Kidney (tissue), 14 donors: ENCODE data around the gene MIDN. TPM values are rescaled to one million over a fixed set of nuclear protein-coding genes. Genes with fewer than 3 reads are reported as not detected.

Experiments
- DNase-seq, 5 donors: peaks; one replicate each; pipeline ENCODE4 v3.0.0-alpha.2; 2013 to 2020
- FAIRE-seq: peaks from 2 replicates; lab custom pipeline; 2012; peaks lifted over from hg19 to GRCh38; lab: Jason Lieb, UNC
- H3K27ac ChIP-seq, 2 donors: one replicate each; pipeline ENCODE4 v1.7.0; 2013; ENCODE audit warnings: low read depth in 2 of 2, low read length in 2 of 2, inconsistent platforms in 1 of 2
- H3K27me3 ChIP-seq: one replicate; pipeline ENCODE4 v1.7.1; 2013; ENCODE audit warnings: low read length, inconsistent platforms; ENCODE audit not compliant: control insufficient read depth, insufficient read depth
- H3K36me3 ChIP-seq, 3 donors: one replicate each; pipeline versions ENCODE4 v1.7.0 to v1.7.1; 2013; ENCODE audit warnings: low read length in 3 of 3, control low read depth in 1 of 3, inconsistent platforms in 1 of 3; ENCODE audit not compliant: insufficient read depth in 3 of 3, control insufficient read depth in 2 of 3
- H3K4me1 ChIP-seq, 3 donors: one replicate each; pipeline versions ENCODE4 v1.7.0 to v1.7.1; 2013; ENCODE audit warnings: low read length in 3 of 3, inconsistent platforms in 1 of 3, low read depth in 1 of 3; ENCODE audit not compliant: control insufficient read depth in 2 of 3, insufficient read depth in 2 of 3
- H3K4me3 ChIP-seq, 3 donors: one replicate each; pipeline versions ENCODE4 v1.7.0 to v1.8.1; 2013; ENCODE audit warnings: low read length in 3 of 3, control low read depth in 1 of 3, inconsistent platforms in 1 of 3
- H3K9ac ChIP-seq, 3 donors: one replicate each; pipeline versions ENCODE4 v1.7.0 to v1.7.1; 2013; ENCODE audit warnings: low read length in 3 of 3, control low read depth in 1 of 3, inconsistent platforms in 1 of 3
- H3K9me3 ChIP-seq, 3 donors: one replicate each; pipeline versions ENCODE4 v1.7.0 to v1.7.1; 2013; ENCODE audit warnings: low read length in 3 of 3, control low read depth in 1 of 3, inconsistent platforms in 1 of 3; ENCODE audit not compliant: control insufficient read depth in 2 of 3, insufficient read depth in 1 of 3
- intact Hi-C: fragments of 100-400 bp; cut with DNase I; formaldehyde crosslinking; loops from one replicate; pipeline ENCODE4 v1.11.1; 2022
- polyA plus RNA-seq: library from polyadenylated mRNA; stranded (reverse); fragments of 350-450 nt; fragmentation: Illumina TruSeq; extraction: RNeasy Lipid Tissue Mini Kit (QIAGEN cat#74804); gene quantifications from one replicate; pipeline ENCODE4 v1.2.3, GENCODE V29; 2014; ENCODE audit warnings: low read depth, low replicate concordance; ENCODE audit not compliant: insufficient read depth
- total RNA-seq: library from RNA; stranded (reverse); fragmentation: NEBNext Ultra II Directional; extraction: Animal tissue kit (Norgen Biotek cat#: 25700); gene quantifications from one replicate; pipeline ENCODE4 v1.2.1, GENCODE V29; 2021
- TF ChIP-seq, protein P1 (sequence below): IDR thresholded peaks from 3 replicates; pipeline ENCODE4 v1.5.1; 2012; ENCODE audit warnings: mild to moderate bottlenecking, moderate library complexity, borderline replicate concordance; ENCODE audit not compliant: insufficient read depth; ENCODE audit errors: extremely low read depth
- donor health status: control.
- donor health status: control.
- donor health status: control.
- donor health status: control.
- donor health status: control.
- donor health status: DM: yes; HTN: yes; CAD: no.
- donor health status: Normal renal cell carcinoma (clear cell type).

MIDN gene
- total and polyA plus RNA-seq, 2 donors from 2014 or later, result 21.3 to 205 TPM

DNA sequence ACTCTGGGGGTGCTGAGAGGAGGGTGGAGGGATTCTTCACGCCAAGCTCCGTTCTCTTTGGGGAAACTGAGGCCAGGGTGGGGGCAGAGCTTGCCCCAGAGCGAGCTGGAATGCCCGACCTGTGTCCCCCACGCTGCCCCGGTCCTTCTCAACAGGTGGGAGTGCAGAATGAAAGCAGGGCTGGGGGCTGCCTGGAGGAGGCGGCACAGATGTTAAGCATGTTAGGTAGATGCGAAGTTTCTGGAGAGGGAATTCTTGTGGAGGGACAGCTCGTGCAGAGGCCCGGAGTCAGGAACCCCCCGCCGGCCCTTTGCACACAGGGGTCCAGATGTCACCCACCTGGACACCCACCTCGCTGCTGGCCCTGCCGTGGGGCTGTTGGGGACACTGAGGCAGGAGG, 46.3 kb downstream of the MIDN start:
- intact Hi-C loops, result no loop called here
- Histone ChIP-seq H3K9ac (no peak overlapping the region), H3K27ac (no peak overlapping the region), H3K4me3 (no peak overlapping the region), H3K36me3 (no peaks in the 10 kb centered on the region), H3K4me1 (peaks cover 0 to 3% (median 0%) of the 10 kb centered on the region in 3 donors), H3K27me3 (no peaks in the 10 kb centered on the region), H3K9me3 (no peaks in the 10 kb centered on the region)
- TF ChIP-seq, protein P1, sequence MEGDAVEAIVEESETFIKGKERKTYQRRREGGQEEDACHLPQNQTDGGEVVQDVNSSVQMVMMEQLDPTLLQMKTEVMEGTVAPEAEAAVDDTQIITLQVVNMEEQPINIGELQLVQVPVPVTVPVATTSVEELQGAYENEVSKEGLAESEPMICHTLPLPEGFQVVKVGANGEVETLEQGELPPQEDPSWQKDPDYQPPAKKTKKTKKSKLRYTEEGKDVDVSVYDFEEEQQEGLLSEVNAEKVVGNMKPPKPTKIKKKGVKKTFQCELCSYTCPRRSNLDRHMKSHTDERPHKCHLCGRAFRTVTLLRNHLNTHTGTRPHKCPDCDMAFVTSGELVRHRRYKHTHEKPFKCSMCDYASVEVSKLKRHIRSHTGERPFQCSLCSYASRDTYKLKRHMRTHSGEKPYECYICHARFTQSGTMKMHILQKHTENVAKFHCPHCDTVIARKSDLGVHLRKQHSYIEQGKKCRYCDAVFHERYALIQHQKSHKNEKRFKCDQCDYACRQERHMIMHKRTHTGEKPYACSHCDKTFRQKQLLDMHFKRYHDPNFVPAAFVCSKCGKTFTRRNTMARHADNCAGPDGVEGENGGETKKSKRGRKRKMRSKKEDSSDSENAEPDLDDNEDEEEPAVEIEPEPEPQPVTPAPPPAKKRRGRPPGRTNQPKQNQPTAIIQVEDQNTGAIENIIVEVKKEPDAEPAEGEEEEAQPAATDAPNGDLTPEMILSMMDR, result no peak
- DNase-seq (peak in 1 of 5 donors; percentile 48), FAIRE-seq (no peak)

DNA sequence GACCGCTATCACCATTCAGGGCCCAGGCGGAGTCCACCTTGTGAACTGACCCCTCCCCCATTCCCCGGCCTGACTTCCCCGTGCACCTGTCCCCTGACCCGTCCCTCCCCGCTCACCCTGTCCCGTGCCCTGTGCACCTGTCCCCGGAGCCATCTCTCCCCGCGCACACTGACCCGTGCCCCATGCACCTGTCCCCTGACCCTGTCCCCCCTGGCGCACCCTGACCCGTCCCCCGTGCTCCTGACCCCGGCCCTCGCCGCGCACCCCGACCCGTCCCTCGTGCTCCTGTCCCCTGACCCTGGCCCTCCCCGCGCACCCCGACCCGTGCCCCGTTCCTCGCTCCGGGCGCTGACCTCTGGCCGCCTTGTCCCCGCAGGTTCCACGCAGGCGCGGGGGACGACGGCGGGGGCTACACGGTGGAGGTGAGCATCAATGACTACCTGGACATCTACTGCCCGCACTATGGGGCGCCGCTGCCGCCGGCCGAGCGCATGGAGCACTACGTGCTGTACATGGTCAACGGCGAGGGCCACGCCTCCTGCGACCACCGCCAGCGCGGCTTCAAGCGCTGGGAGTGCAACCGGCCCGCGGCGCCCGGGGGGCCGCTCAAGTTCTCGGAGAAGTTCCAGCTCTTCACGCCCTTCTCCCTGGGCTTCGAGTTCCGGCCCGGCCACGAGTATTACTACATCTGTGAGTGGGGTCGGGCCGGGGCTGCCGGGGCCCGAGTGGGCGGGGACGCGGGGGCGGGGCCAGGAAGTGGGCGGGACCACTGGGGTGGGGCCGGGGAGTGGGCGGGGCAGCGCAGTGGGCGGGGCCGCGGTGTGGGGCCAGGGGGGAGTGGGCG, 47.0 kb downstream of the MIDN start:
- H3K9me3 ChIP-seq, result no peaks in the 10 kb centered on the region
- peak in 3 of 5 donors; percentile 56 to 76 (median 76) for DNase-seq
- FAIRE-seq, result no peak
- no peak overlapping the region for H3K27ac ChIP-seq
- H3K4me1 ChIP-seq, result peaks cover 0 to 3% (median 0%) of the 10 kb centered on the region in 3 donors
- H3K36me3 ChIP-seq, result no peaks in the 10 kb centered on the region
- no peaks in the 10 kb centered on the region for H3K27me3 ChIP-seq
- intact Hi-C loops, result no loop called here
- H3K9ac ChIP-seq, result no peak overlapping the region
- no peak overlapping the region for H3K4me3 ChIP-seq
- TF ChIP-seq, protein P1, result no peak

DNA sequence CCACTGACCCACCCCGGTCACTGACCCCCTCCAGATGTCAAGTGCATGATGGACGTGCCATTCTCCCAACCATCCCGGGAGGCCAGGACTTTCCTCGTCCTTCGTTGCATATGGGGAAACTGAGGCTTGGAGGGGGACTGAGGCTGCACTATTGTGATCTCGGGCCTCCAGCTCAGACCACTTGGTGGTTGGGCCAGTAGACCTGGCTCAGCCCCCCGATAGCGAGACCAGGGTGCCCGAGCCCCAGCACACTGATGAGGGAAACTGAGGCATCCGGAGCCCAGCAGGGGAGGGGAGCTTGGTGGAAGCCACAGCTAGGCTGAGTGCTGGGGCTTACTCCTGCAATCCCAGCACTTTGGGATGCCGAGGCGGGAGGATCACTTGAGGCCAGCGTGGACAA, 47.7 kb downstream of the MIDN start:
- no peaks in the 10 kb centered on the region for H3K9me3 ChIP-seq
- H3K27ac ChIP-seq, result no peak overlapping the region
- intact Hi-C loops, result no loop called here
- no peak overlapping the region for H3K9ac ChIP-seq
- TF ChIP-seq, protein P1, result no peak
- H3K4me3 ChIP-seq, result no peak overlapping the region
- DNase-seq (no peak), FAIRE-seq (no peak)
- H3K36me3 ChIP-seq, result no peaks in the 10 kb centered on the region
- H3K27me3 ChIP-seq, result no peaks in the 10 kb centered on the region
- H3K4me1 ChIP-seq, result peaks cover 0 to 3% (median 0%) of the 10 kb centered on the region in 3 donors
